BJ (cell line): ENCODE data around the gene CATSPER3. TPM values are rescaled to one million over a fixed set of nuclear protein-coding genes. Genes with fewer than 3 reads are reported as not detected.

Experiments
- CTCF ChIA-PET: fragments of 350-600 bp; formaldehyde crosslinking; extraction: SDS; loops from one replicate; lab custom pipeline; 2021; ENCODE audit warnings: antibody characterized with exemption, inconsistent platforms; lab: Yijun Ruan, JAX
- POLR2A ChIA-PET: fragments of 300-600 bp; sonication (Branson Sonifier 250); formaldehyde crosslinking; extraction: SDS; loops from one replicate; lab custom pipeline; 2021; ENCODE audit warnings: antibody characterized with exemption; lab: Charles Lee
- DNase-seq: peaks from one replicate; pipeline ENCODE4 v3.0.0-alpha.2; 2011; ENCODE audit warnings: low read depth
- H3K27me3 ChIP-seq: 2 replicates; pipeline ENCODE4 v1.6.0; 2011; ENCODE audit warnings: low read length; ENCODE audit not compliant: control insufficient read depth, insufficient read depth
- H3K36me3 ChIP-seq: 2 replicates; pipeline ENCODE4 v1.5.1; 2011; ENCODE audit warnings: low read length; ENCODE audit not compliant: control insufficient read depth, insufficient read depth
- H3K4me3 ChIP-seq: 2 replicates; pipeline ENCODE4 v1.5.1; 2011; ENCODE audit warnings: low read depth, mild to moderate bottlenecking, control low read depth, low read length
- CTCF ChIP-seq: IDR thresholded peaks from 2 replicates; pipeline ENCODE4 v1.5.1; 2011; ENCODE audit warnings: low read depth, mild to moderate bottlenecking, control low read depth, inconsistent platforms, low read length, moderate library complexity; ENCODE audit not compliant: insufficient read depth
- polyA minus RNA-seq: library from RNA; depleted of rRNA, polyadenylated mRNA; stranded (reverse); fragments of >200 nt; gene quantifications from 2 replicates; pipeline ENCODE4 v1.2.3, GENCODE V29; 2011; rRNA and poly(A)+ RNA removed
- polyA plus RNA-seq: library from polyadenylated mRNA; depleted of rRNA; stranded (reverse); fragments of >200 nt; gene quantifications from 2 replicates; pipeline ENCODE4 v1.2.3, GENCODE V29; 2011; rRNA removed

Gene CATSPER3
- 0.38 and 0.43 TPM in 2 replicates for polyA plus RNA-seq
- polyA minus RNA-seq, result 0.36 and 0.47 TPM in 2 replicates

- TF ChIP-seq CTCF, result no peak
- CTCF ChIA-PET, result no interaction called here
- DNase-seq, result no peak
- Histone ChIP-seq H3K27me3 (no peaks in the 10 kb centered on the region), H3K4me3 (no peak within 1 kb of the TSS), H3K36me3 (no peaks in the 10 kb centered on the region)
- POLR2A ChIA-PET, result no interaction called here
Observed at GRCh38 chr5:134967607-134968006, at the start of gene CATSPER3. Gene CATSPER3 (plus strand): TSS chr5:134967907. CDS start chr5:134967992, 85 bp downstream.

- Histone ChIP-seq H3K36me3 (peaks cover 5% of the 10 kb centered on the region; the same call in 1 of the 2 replicates), H3K27me3 (no peaks in the 10 kb centered on the region), H3K4me3 (no peak overlapping the region)
- ChIA-PET POLR2A (no interaction called here), CTCF (interaction anchor here (3.0 kb wide), 1 partner anchor 14 kb away, joined by 13 read pairs; the partner anchor contains the start of gene PCBD2)
- no peak for TF ChIP-seq CTCF
- no peak for DNase-seq
Observed at GRCh38 chr5:134918861-134919260, 48.8 kb upstream of the CATSPER3 start.

GRCh38 chr5:134920848-134921575 lies 46.7 kb upstream of the CATSPER3 start:
- no peak for TF ChIP-seq CTCF
- Histone ChIP-seq H3K36me3 (peaks cover 5% of the 10 kb centered on the region; the same call in 1 of the 2 replicates), H3K4me3 (no peak overlapping the region), H3K27me3 (no peaks in the 10 kb centered on the region)
- no peak for DNase-seq
- POLR2A ChIA-PET, result no interaction called here
- CTCF ChIA-PET, result interaction anchor here (0.9 to 1.8 kb wide), 2 partner anchors 8 to 16 kb away, joined by 4 to 7 read pairs; partner anchors contain the start of gene PCBD2

GRCh38 chr5:134932508-134932907 lies 35.2 kb upstream of the CATSPER3 start:
- CTCF ChIA-PET, result interaction anchor here (0.6 to 1.8 kb wide), 2 partner anchors 16 to 258 kb away, joined by 3 to 6 read pairs; no protein-coding TSS in a partner anchor
- POLR2A ChIA-PET, result no interaction called here
- no peak for TF ChIP-seq CTCF
- H3K36me3 ChIP-seq, result no peaks in the 10 kb centered on the region
- DNase-seq, result no peak
- H3K4me3 ChIP-seq, result no peak overlapping the region
- no peaks in the 10 kb centered on the region for H3K27me3 ChIP-seq

- Histone ChIP-seq H3K36me3 (no peaks in the 10 kb centered on the region), H3K4me3 (no peak overlapping the region), H3K27me3 (no peaks in the 10 kb centered on the region)
- DNase-seq, result no peak
- ChIA-PET CTCF (no interaction called here), POLR2A (no interaction called here)
- no peak for TF ChIP-seq CTCF
Observed at GRCh38 chr5:134934202-134934601, 33.5 kb upstream of the CATSPER3 start.
